Body of pancreas (tissue), 4 donors: Measurements from ENCODE around the gene CSNK1G1.

Source experiments
- CTCF ChIP-seq, 7 experiments: fragments of 450-650 bp in 4 of 7; fragments of 200-600 bp in 3 of 7; sonication (generic) in 3 of 7; IDR thresholded peaks; one replicate each; pipeline ENCODE4 v1.5.1; 2016 to 2019; ENCODE audit warnings: antibody characterized with exemption in 7 of 7
- POLR2A ChIP-seq, 3 donors: fragments of 450-650 bp; IDR thresholded peaks; one replicate each; pipeline ENCODE4 v1.6.1; 2016; ENCODE audit warnings: antibody characterized with exemption in 3 of 3, mild to moderate bottlenecking in 2 of 3

- TF ChIP-seq CTCF (IDR thresholded peaks at IDR 0.05) (peak in 1 of 7 experiments; percentile 5), POLR2A (IDR thresholded peaks at IDR 0.05) (no peak)
These were observed 206.5 kb downstream of the CSNK1G1 start for GRCh38 chr15:64149424-64149823.
